ENCODE results near the gene PIGP.

Gene PIGP

DNA sequence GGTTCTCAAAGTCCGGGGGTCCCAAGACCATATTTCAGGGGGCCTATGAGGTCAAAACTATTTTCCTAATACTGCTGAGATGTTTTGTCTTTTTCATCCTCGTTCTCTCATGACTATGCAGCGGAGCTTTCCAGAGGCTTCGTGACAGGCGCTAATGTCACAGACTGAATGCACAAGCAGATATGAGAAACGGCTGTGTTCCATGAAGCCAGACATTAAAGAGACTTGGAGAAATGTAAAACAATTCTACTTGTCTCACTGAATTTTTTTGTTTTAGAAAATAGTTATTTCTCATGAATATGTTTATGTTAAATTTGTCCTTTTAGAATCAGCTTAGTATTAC is 10.3 kb downstream of the PIGP start:
- H2AFZ ChIP-seq (ENCODE audit: low read depth) = no peak overlapping the region

DNA sequence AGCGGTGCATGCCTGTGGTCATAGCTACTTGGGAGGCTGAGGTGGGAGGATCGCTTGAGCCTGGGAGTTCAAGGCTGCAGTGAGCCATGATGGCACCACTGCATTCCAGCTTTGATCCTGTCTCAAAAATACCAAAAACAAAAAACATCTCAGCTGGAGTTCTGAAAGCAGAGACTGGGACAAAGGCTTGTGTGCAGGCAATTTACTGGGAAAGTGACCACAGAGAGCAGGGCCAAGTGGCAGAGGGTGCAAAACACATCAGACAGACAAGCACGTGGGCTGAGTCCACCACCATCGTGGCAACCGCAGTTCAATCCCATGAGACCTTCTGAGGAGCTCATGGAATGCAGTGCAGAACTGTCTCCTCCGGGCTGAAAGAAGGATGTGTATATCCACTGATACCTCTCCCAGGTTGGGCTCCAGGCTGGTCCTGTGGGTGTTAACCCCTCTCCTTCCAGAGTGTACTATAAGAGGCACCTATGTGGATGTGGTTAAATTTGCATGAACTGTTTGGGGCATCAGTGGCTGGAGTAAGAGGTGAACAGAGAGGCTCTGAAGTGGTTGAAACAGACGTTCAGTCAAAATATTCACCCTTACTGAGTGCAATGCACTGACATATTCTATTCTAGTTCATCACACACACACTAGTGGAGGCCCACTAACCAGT is 10.8 kb downstream of the PIGP start:
- no peak overlapping the region for H3K9ac ChIP-seq
- no peaks in the 10 kb centered on the region for H3K79me2 ChIP-seq (ENCODE audit: insufficient read depth, low read depth)
- H3K4me3 ChIP-seq (IDR thresholded peaks at IDR 0.05; ENCODE audit: insufficient read depth, low read depth, low read length) = no peak overlapping the region
- no peak overlapping the region for H3K27ac ChIP-seq
- no peaks in the 10 kb centered on the region for H4K20me1 ChIP-seq (ENCODE audit: insufficient read depth)
- H3K4me1 ChIP-seq (ENCODE audit: low read depth, poor library complexity, severe bottlenecking) = no peaks in the 10 kb centered on the region
- H3K36me3 ChIP-seq (ENCODE audit: insufficient read depth) = no peaks in the 10 kb centered on the region
- H3K4me2 ChIP-seq = no peak overlapping the region
- TF ChIP-seq CTCF (conservative IDR thresholded peaks at IDR 0.05; ENCODE audit: low read depth, low read length) = no peak
- no peaks in the 10 kb centered on the region for H3K27me3 ChIP-seq (ENCODE audit: insufficient read depth, low read depth)
- no peak overlapping the region for H2AFZ ChIP-seq (ENCODE audit: low read depth)

More for the DNA sequence above, 10.3 kb downstream of the PIGP start:
- Histone ChIP-seq H3K9ac (no peak overlapping the region), H3K36me3 (ENCODE audit: insufficient read depth) (no peaks in the 10 kb centered on the region), H3K27me3 (ENCODE audit: insufficient read depth, low read depth) (no peaks in the 10 kb centered on the region), H4K20me1 (ENCODE audit: insufficient read depth) (no peaks in the 10 kb centered on the region), H3K79me2 (ENCODE audit: insufficient read depth, low read depth) (no peaks in the 10 kb centered on the region), H3K4me2 (no peak overlapping the region), H3K4me1 (ENCODE audit: low read depth, poor library complexity, severe bottlenecking) (no peaks in the 10 kb centered on the region), H3K27ac (no peak overlapping the region), H3K4me3 (IDR thresholded peaks at IDR 0.05; ENCODE audit: insufficient read depth, low read depth, low read length) (no peak overlapping the region)
- no peak for TF ChIP-seq CTCF (conservative IDR thresholded peaks at IDR 0.05; ENCODE audit: low read depth, low read length)

DNA sequence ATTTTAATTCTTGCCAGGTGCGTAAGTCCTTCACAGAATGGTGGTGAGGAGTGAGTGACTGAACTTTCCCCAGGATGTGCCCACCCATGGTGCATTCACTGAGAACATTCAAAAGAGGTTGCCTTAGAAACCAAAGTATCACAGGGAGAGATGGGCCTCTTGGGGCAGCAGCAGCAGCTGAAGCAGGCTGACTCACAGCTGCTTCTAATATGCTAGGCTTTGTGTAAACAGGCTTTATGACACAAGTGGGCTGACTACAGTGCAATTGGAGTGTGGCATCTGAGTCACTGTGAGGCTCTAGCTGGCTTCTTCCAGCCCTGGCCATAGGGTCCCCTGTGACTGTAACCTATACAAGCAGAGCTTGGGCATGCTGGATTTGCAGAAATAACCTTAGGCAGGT is 12.6 kb downstream of the PIGP start:
- Histone ChIP-seq H3K9ac (no peak overlapping the region), H3K79me2 (ENCODE audit: insufficient read depth, low read depth) (no peaks in the 10 kb centered on the region), H3K27me3 (ENCODE audit: insufficient read depth, low read depth) (no peaks in the 10 kb centered on the region), H3K4me3 (IDR thresholded peaks at IDR 0.05; ENCODE audit: insufficient read depth, low read depth, low read length) (no peak overlapping the region), H2AFZ (ENCODE audit: low read depth) (no peak overlapping the region), H3K36me3 (ENCODE audit: insufficient read depth) (no peaks in the 10 kb centered on the region), H3K27ac (no peak overlapping the region), H3K4me2 (no peak overlapping the region), H3K4me1 (ENCODE audit: low read depth, poor library complexity, severe bottlenecking) (no peaks in the 10 kb centered on the region), H4K20me1 (ENCODE audit: insufficient read depth) (no peaks in the 10 kb centered on the region)
- no peak for TF ChIP-seq CTCF (conservative IDR thresholded peaks at IDR 0.05; ENCODE audit: low read depth, low read length)

GRCh38 chr21:37059181-37059580 is 13.7 kb downstream of the PIGP start:
- H3K27ac ChIP-seq = no peak overlapping the region

More at GRCh38 chr21:37059181-37059580, 13.7 kb downstream of the PIGP start:
- no peaks in the 10 kb centered on the region for H3K4me1 ChIP-seq (ENCODE audit: low read depth, poor library complexity, severe bottlenecking)
- no peak overlapping the region for H3K4me2 ChIP-seq
- H2AFZ ChIP-seq (ENCODE audit: low read depth) = no peak overlapping the region
- no peaks in the 10 kb centered on the region for H3K27me3 ChIP-seq (ENCODE audit: insufficient read depth, low read depth)
- H3K36me3 ChIP-seq (ENCODE audit: insufficient read depth) = no peaks in the 10 kb centered on the region
- no peak overlapping the region for H3K9ac ChIP-seq
- no peak overlapping the region for H3K4me3 ChIP-seq (IDR thresholded peaks at IDR 0.05; ENCODE audit: insufficient read depth, low read depth, low read length)
- no peaks in the 10 kb centered on the region for H3K79me2 ChIP-seq (ENCODE audit: insufficient read depth, low read depth)
- no peak for TF ChIP-seq CTCF (conservative IDR thresholded peaks at IDR 0.05; ENCODE audit: low read depth, low read length)
- no peaks in the 10 kb centered on the region for H4K20me1 ChIP-seq (ENCODE audit: insufficient read depth)

Measured in KMS-11 (cell line).